COR-L47 (cell line): Measurements from ENCODE around the gene NLRP6.
"Not testable (repeated sequence)": the region's sequence is repeated elsewhere in the genome, so short reads cannot be mapped to it uniquely, and the experiment has no call there.

ENCODE experiments used
- DNase-seq: peaks from one replicate; lab custom pipeline; 2025; lab: John Stamatoyannopoulos, UW

NLRP6 gene

GRCh38 chr11:325796-326591, 47.8 kb downstream of the NLRP6 start:
- DNase-seq, result no peak

- DNase-seq, result no peak
Observed at GRCh38 chr11:326592-326841, 48.3 kb downstream of the NLRP6 start.

GRCh38 chr11:326842-327580, 48.8 kb downstream of the NLRP6 start:
- DNase-seq, result no peak

GRCh38 chr11:327581-327923, 49.3 kb downstream of the NLRP6 start:
- DNase-seq, result no peak

- no peak for DNase-seq
Observed at GRCh38 chr11:328012-328411, 49.8 kb downstream of the NLRP6 start.

- DNase-seq, result not testable (repeated sequence)
Observed at GRCh38 chr11:328516-329100, 50.4 kb downstream of the NLRP6 start.

- DNase-seq, result no peak
Observed at GRCh38 chr11:329886-330253, 51.7 kb downstream of the NLRP6 start.

- no peak for DNase-seq
Observed at GRCh38 chr11:330307-330693, 52.1 kb downstream of the NLRP6 start.

GRCh38 chr11:330694-331357, 52.6 kb downstream of the NLRP6 start:
- DNase-seq, result no peak

GRCh38 chr11:331358-332060, 53.3 kb downstream of the NLRP6 start:
- DNase-seq, result no peak

GRCh38 chr11:332651-333480, 54.7 kb downstream of the NLRP6 start:
- no peak for DNase-seq

- DNase-seq, result not testable (repeated sequence)
Observed at GRCh38 chr11:333616-334263, 55.5 kb downstream of the NLRP6 start.

GRCh38 chr11:334264-334994, 56.2 kb downstream of the NLRP6 start:
- DNase-seq, result peak; percentile 44
